SW480 (cell line): ENCODE data around the gene KLHDC1.

ENCODE experiments used
- DNase-seq: peaks from one replicate; pipeline ENCODE4 v3.0.0-alpha.2; 2016; ENCODE audit warnings: low spot score

KLHDC1 gene

GRCh38 chr14:49786315-49786714 is 93.4 kb downstream of the KLHDC1 start:
- no peak for DNase-seq

GRCh38 chr14:49792618-49793017 is 99.7 kb downstream of the KLHDC1 start:
- DNase-seq = no peak

GRCh38 chr14:49796025-49796424 is 103.1 kb downstream of the KLHDC1 start:
- no peak for DNase-seq
